Measurements from ENCODE around the gene HOXC12. TPM values are rescaled to one million over a fixed set of nuclear protein-coding genes. Genes with fewer than 3 reads are reported as not detected.

Gene HOXC12
- total RNA-seq, 1 donor from 2014 or later = not detected

- Mint-ChIP-seq H3K4me3 (no peak overlapping the region), H3K9me3 (peaks cover 5% of the 10 kb centered on the region), H3K27ac (ENCODE audit: unreplicated experiment) (no peak overlapping the region), H3K4me1 (no peaks in the 10 kb centered on the region), H3K36me3 (ENCODE audit: low read depth) (peaks cover 4% of the 10 kb centered on the region), H3K27me3 (ENCODE audit: low read depth) (peaks cover 100% of the 10 kb centered on the region)
- no peak for TF ChIP-seq CTCF (conservative IDR thresholded peaks at IDR 0.05)
- no peak for DNase-seq (ENCODE audit: low read depth, low spot score)
Measured at GRCh38 chr12:53927220-53928029, 27.3 kb upstream of the HOXC12 start.

GRCh38 chr12:53928054-53928835 is 26.5 kb upstream of the HOXC12 start:
- no peak for DNase-seq (ENCODE audit: low read depth, low spot score)
- Mint-ChIP-seq H3K4me3 (no peak overlapping the region), H3K27ac (ENCODE audit: unreplicated experiment) (no peak overlapping the region), H3K36me3 (ENCODE audit: low read depth) (peaks cover 4% of the 10 kb centered on the region), H3K4me1 (no peaks in the 10 kb centered on the region), H3K27me3 (ENCODE audit: low read depth) (peaks cover 100% of the 10 kb centered on the region), H3K9me3 (peaks cover 5% of the 10 kb centered on the region)
- TF ChIP-seq CTCF (conservative IDR thresholded peaks at IDR 0.05) = no peak

GRCh38 chr12:53929527-53929926 is 25.2 kb upstream of the HOXC12 start:
- Mint-ChIP-seq H3K36me3 (ENCODE audit: low read depth) (peaks cover 4% of the 10 kb centered on the region), H3K9me3 (peaks cover 5% of the 10 kb centered on the region), H3K4me1 (no peaks in the 10 kb centered on the region), H3K27me3 (ENCODE audit: low read depth) (peaks cover 100% of the 10 kb centered on the region), H3K27ac (ENCODE audit: unreplicated experiment) (no peak overlapping the region), H3K4me3 (no peak overlapping the region)
- no peak for DNase-seq (ENCODE audit: low read depth, low spot score)
- TF ChIP-seq CTCF (conservative IDR thresholded peaks at IDR 0.05) = no peak

- peaks cover 4% of the 10 kb centered on the region for H3K36me3 Mint-ChIP-seq (ENCODE audit: low read depth)
- no peak overlapping the region for H3K4me3 Mint-ChIP-seq
- no peak overlapping the region for H3K27ac Mint-ChIP-seq (ENCODE audit: unreplicated experiment)
- no peaks in the 10 kb centered on the region for H3K4me1 Mint-ChIP-seq
- no peak for TF ChIP-seq CTCF (conservative IDR thresholded peaks at IDR 0.05)
- DNase-seq (ENCODE audit: low read depth, low spot score) = no peak
- H3K27me3 Mint-ChIP-seq (ENCODE audit: low read depth) = peaks cover 100% of the 10 kb centered on the region
- H3K9me3 Mint-ChIP-seq = peaks cover 5% of the 10 kb centered on the region
Measured at GRCh38 chr12:53930591-53931255, 24.0 kb upstream of the HOXC12 start.

- no peak overlapping the region for H3K27ac Mint-ChIP-seq (ENCODE audit: unreplicated experiment)
Measured at GRCh38 chr12:53931844-53932581, 22.7 kb upstream of the HOXC12 start.

More at GRCh38 chr12:53931844-53932581, 22.7 kb upstream of the HOXC12 start:
- Mint-ChIP-seq H3K4me3 (no peak overlapping the region), H3K4me1 (no peaks in the 10 kb centered on the region), H3K36me3 (ENCODE audit: low read depth) (peaks cover 4% of the 10 kb centered on the region), H3K27me3 (ENCODE audit: low read depth) (peaks cover 100% of the 10 kb centered on the region), H3K9me3 (peaks cover 5% of the 10 kb centered on the region)
- no peak for TF ChIP-seq CTCF (conservative IDR thresholded peaks at IDR 0.05)
- DNase-seq (ENCODE audit: low read depth, low spot score) = no peak
